ENCODE measurements around the gene LCE2C. TPM values are rescaled to one million over a fixed set of nuclear protein-coding genes. Genes with fewer than 3 reads are reported as not detected.

Gene LCE2C
- polyA plus RNA-seq, 1 donor from 2014 or later = not detected

DNA sequence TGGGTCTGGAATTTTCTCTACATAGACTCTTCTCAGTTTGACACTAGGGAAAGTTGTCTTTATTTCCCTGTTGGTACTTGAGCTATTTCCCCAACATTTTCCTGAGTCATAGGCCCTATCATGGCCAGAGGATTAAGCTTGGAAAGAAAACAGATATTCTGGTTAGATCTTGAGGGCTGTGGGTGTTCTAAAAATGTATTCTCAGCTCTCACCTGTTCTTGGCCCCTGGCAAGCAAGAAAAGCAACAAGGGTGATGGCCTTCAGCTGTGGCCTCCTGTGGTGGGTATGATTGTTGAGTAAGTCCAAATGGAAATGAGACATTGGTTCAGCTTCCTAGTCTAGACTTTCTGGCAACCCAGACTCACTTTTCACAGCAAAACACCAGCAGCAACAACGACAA, 34.7 kb upstream of the LCE2C start:
- Histone ChIP-seq H3K9ac (ENCODE audit: low read length) (no peak overlapping the region), H3K27me3 (ENCODE audit: insufficient read depth, low read depth, low read length) (no peaks in the 10 kb centered on the region), H4K20me1 (ENCODE audit: insufficient read depth) (no peaks in the 10 kb centered on the region), H3F3A (ENCODE audit: insufficient read depth, low read length, poor library complexity, severe bottlenecking) (no peaks in the 10 kb centered on the region), H3K9me2 (ENCODE audit: insufficient read depth, low read length) (no peaks in the 10 kb centered on the region), H3K9me3 (ENCODE audit: low read length) (peaks cover 7% of the 10 kb centered on the region), H3K27ac (ENCODE audit: low read length) (no peak overlapping the region), H2AFZ (ENCODE audit: low read depth, low read length) (no peak overlapping the region), H3K4me2 (ENCODE audit: low read length) (no peak overlapping the region), H3K4me3 (ENCODE audit: low read length) (no peak overlapping the region), H3K79me2 (replicated peaks; ENCODE audit: insufficient read depth, low read length) (no peaks in the 10 kb centered on the region), H3K36me3 (ENCODE audit: insufficient read depth, low read length) (no peaks in the 10 kb centered on the region)
- no peak for TF ChIP-seq RAD21 (conservative IDR thresholded peaks at IDR 0.05)
- TF ChIP-seq EZH2 (IDR thresholded peaks at IDR 0.05; ENCODE audit: borderline replicate concordance, insufficient read depth, low read length, poor library complexity, severe bottlenecking) = no peak
- TF ChIP-seq, protein P1, sequence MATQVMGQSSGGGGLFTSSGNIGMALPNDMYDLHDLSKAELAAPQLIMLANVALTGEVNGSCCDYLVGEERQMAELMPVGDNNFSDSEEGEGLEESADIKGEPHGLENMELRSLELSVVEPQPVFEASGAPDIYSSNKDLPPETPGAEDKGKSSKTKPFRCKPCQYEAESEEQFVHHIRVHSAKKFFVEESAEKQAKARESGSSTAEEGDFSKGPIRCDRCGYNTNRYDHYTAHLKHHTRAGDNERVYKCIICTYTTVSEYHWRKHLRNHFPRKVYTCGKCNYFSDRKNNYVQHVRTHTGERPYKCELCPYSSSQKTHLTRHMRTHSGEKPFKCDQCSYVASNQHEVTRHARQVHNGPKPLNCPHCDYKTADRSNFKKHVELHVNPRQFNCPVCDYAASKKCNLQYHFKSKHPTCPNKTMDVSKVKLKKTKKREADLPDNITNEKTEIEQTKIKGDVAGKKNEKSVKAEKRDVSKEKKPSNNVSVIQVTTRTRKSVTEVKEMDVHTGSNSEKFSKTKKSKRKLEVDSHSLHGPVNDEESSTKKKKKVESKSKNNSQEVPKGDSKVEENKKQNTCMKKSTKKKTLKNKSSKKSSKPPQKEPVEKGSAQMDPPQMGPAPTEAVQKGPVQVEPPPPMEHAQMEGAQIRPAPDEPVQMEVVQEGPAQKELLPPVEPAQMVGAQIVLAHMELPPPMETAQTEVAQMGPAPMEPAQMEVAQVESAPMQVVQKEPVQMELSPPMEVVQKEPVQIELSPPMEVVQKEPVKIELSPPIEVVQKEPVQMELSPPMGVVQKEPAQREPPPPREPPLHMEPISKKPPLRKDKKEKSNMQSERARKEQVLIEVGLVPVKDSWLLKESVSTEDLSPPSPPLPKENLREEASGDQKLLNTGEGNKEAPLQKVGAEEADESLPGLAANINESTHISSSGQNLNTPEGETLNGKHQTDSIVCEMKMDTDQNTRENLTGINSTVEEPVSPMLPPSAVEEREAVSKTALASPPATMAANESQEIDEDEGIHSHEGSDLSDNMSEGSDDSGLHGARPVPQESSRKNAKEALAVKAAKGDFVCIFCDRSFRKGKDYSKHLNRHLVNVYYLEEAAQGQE (IDR thresholded peaks at IDR 0.05; ENCODE audit: borderline replicate concordance) = no peak
- TF ChIP-seq, protein P2, sequence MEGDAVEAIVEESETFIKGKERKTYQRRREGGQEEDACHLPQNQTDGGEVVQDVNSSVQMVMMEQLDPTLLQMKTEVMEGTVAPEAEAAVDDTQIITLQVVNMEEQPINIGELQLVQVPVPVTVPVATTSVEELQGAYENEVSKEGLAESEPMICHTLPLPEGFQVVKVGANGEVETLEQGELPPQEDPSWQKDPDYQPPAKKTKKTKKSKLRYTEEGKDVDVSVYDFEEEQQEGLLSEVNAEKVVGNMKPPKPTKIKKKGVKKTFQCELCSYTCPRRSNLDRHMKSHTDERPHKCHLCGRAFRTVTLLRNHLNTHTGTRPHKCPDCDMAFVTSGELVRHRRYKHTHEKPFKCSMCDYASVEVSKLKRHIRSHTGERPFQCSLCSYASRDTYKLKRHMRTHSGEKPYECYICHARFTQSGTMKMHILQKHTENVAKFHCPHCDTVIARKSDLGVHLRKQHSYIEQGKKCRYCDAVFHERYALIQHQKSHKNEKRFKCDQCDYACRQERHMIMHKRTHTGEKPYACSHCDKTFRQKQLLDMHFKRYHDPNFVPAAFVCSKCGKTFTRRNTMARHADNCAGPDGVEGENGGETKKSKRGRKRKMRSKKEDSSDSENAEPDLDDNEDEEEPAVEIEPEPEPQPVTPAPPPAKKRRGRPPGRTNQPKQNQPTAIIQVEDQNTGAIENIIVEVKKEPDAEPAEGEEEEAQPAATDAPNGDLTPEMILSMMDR (IDR thresholded peaks at IDR 0.05; ENCODE audit: poor library complexity, severe bottlenecking) = no peak
- no peak for TF ChIP-seq EP300 (conservative IDR thresholded peaks at IDR 0.05; ENCODE audit: poor library complexity, severe bottlenecking)
- no peak for TF ChIP-seq POLR2AphosphoS5 (IDR thresholded peaks at IDR 0.05)
- no peak for TF ChIP-seq MXI1 (conservative IDR thresholded peaks at IDR 0.05; ENCODE audit: poor library complexity, severe bottlenecking)
- no peak for TF ChIP-seq TAF1 (IDR thresholded peaks at IDR 0.05; ENCODE audit: low read depth)
- TF ChIP-seq SMC3 (conservative IDR thresholded peaks at IDR 0.05; ENCODE audit: poor library complexity) = no peak

DNA sequence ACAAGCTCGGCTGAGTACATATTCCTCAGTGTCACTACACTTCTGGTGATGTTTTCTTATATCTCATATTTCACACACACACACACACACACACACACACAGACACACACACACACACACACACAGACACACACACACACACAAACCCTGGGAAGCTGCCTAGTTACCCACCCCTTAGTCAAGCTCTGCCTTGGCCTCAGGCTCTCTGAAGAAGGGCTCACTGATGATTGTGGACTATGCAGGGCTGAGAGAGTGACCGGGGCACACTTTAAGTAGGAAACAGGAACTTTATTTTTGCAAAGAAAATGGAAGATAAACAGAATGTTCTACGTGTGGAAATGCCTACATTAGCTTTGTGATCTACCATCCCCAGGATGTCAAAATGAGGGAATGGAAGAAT, 31.1 kb upstream of the LCE2C start:
- no peaks in the 10 kb centered on the region for H3K9me2 ChIP-seq (ENCODE audit: insufficient read depth, low read length)
- H3K4me3 ChIP-seq (ENCODE audit: low read length) = no peak overlapping the region
- H3K4me2 ChIP-seq (ENCODE audit: low read length) = no peak overlapping the region
- no peaks in the 10 kb centered on the region for H3K79me2 ChIP-seq (replicated peaks; ENCODE audit: insufficient read depth, low read length)
- no peaks in the 10 kb centered on the region for H3K27me3 ChIP-seq (ENCODE audit: insufficient read depth, low read depth, low read length)
- no peaks in the 10 kb centered on the region for H4K20me1 ChIP-seq (ENCODE audit: insufficient read depth)
- no peaks in the 10 kb centered on the region for H3F3A ChIP-seq (ENCODE audit: insufficient read depth, low read length, poor library complexity, severe bottlenecking)
- H3K9ac ChIP-seq (ENCODE audit: low read length) = no peak overlapping the region
- peaks cover 7% of the 10 kb centered on the region for H3K9me3 ChIP-seq (ENCODE audit: low read length)
- H3K27ac ChIP-seq (ENCODE audit: low read length) = no peak overlapping the region
- no peak overlapping the region for H2AFZ ChIP-seq (ENCODE audit: low read depth, low read length)
- no peaks in the 10 kb centered on the region for H3K36me3 ChIP-seq (ENCODE audit: insufficient read depth, low read length)
- no peak for TF ChIP-seq EZH2 (IDR thresholded peaks at IDR 0.05; ENCODE audit: borderline replicate concordance, insufficient read depth, low read length, poor library complexity, severe bottlenecking)
- TF ChIP-seq TAF1 (IDR thresholded peaks at IDR 0.05; ENCODE audit: low read depth) = no peak
- TF ChIP-seq, protein P1 (IDR thresholded peaks at IDR 0.05; ENCODE audit: borderline replicate concordance) = no peak
